ENCODE results near the gene TOMT.

The TOMT gene

DNA sequence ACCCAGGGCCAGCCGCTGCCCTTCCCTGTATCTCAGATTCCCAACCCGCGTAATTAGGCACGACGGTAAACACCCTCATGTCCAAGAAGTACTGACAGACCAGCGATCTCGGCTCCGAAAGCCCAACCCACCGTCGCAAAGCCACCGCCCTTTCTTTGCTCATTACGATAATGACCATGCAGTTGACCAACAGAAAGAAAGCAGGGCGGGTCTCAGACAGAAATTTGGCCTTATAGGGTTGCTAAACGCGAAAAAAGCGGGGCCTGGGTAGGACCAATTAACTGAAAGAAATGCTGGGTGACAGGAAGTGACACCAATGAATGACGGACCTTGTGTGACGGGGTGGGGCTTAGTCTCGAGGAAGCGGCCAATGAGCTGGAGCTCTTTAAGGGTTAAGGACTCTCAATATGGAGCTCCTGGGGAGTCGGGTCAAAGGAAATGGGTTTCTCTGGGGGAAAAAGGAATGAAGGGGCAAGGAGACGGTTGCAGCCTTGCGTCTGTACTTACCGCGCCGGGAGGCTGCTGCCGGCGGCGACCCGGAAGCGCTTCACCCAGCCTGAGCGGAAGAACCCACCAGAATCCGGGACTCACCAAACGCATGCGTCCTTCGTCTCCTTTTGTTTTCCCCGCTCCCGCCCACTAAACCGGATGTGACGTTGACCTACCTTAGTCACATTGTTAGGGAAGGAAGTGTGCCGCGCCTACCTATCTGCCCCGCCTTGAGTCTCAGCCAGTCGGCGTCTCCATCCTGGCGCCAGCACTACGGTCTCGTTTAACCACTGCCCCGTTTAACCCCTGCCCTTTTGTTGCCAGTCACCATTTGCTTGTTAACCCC, 6.6 kb downstream of the TOMT start, which contains the start of gene ANAPC15:
Gene ANAPC15 (minus strand): TSS at position 553 of the 835 bp plus-strand sequence. CDS start 1,419 bp downstream, outside the sequence.
- H3K27ac ChIP-seq (ENCODE audit: low read depth, low read length) = peak within 1 kb of the TSS; percentile 98
- peaks cover 24% of the 10 kb centered on the region; the same call in 1 of the 2 replicates for H3K27me3 ChIP-seq (ENCODE audit: insufficient read depth, low read length)
- under 1% methylated on average over 49 of the region's 49 CpGs for whole genome bisulfite sequencing
- no peaks in the 10 kb centered on the region for H3K9me3 ChIP-seq (ENCODE audit: insufficient read depth, low read depth, low read length)
- peaks cover 14% of the 10 kb centered on the region for H3K36me3 ChIP-seq (ENCODE audit: insufficient read depth, low read length)
- H3K4me1 ChIP-seq (ENCODE audit: insufficient read depth, low read length) = peaks cover 8% of the 10 kb centered on the region; the same call in 1 of the 2 replicates
- H3K9ac ChIP-seq (ENCODE audit: low read depth, low read length) = peak within 1 kb of the TSS; percentile 98
- H3K4me3 ChIP-seq (ENCODE audit: low read length) = peak within 1 kb of the TSS; percentile 86

DNA sequence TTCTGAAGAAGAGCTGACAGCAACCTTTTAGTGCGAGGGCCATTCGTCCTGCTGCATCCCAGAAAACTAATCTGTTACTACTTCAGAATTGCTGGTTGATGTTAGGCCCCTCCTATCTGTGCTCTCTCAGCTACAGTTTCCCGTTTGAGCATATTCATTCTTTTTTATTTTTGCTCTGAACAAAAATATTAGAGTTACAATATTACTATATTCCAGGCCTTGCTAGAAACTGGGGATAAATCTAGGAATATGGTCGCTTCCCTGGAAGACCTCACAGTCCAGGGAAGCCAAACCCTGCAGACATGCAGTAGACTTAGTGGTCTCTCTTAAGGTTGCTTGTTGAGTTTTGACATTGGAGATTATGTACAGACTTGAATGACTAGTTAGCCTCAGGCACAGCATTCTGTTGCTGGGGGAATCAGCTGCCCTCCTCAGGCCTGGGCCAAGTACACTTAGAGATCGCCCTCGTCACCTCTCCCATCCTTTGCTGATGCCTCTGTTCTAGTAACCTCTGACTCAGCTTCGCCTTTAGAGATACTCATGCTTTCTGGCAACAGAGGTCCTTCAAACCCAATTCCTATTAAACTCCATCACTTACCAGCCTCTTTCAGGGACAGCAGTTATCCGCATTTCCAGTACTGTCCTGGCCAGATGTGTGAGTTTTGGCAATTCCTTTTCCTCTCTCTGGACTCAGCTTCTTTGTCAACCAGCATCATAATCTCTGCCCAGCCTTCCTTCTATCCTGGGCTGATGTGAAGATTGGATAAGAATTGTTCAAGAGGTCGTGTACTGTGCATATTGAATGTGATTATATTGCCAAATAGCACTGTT, 7.5 kb downstream of the TOMT start:
- 75% methylated on average over 8 of the region's 9 CpGs for WGBS
- H3K4me1 ChIP-seq (ENCODE audit: insufficient read depth, low read length) = peaks cover 8% of the 10 kb centered on the region; the same call in 1 of the 2 replicates
- H3K27me3 ChIP-seq (ENCODE audit: insufficient read depth, low read length) = peaks cover 24% of the 10 kb centered on the region; the same call in 1 of the 2 replicates
- H3K4me3 ChIP-seq (ENCODE audit: low read length) = peak overlapping the region; percentile 86
- peak overlapping the region; percentile 98 for H3K9ac ChIP-seq (ENCODE audit: low read depth, low read length)
- H3K36me3 ChIP-seq (ENCODE audit: insufficient read depth, low read length) = peaks cover 14% of the 10 kb centered on the region
- H3K27ac ChIP-seq (ENCODE audit: low read depth, low read length) = peak overlapping the region; percentile 98
- H3K9me3 ChIP-seq (ENCODE audit: insufficient read depth, low read depth, low read length) = no peaks in the 10 kb centered on the region

DNA sequence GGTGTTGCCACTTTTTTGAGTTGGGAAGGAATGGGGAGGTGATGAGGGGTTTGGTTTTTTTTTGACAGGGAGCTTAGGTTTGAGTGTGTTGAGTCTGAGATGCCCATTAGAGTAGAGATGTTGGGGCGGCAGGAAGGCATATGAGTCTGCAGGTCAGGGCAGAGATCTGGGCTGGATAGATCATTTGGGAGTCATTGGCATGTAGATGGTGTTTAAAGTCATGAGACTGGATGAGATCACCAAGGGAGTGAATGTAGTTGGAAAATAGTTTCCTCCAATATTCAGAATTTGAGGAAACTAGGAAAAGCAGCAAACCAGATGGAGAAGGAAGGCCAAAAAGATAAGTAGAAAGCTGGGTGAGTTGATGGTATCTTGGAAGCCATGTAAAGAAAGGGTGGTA, 8.8 kb downstream of the TOMT start:
- Histone ChIP-seq H3K36me3 (ENCODE audit: insufficient read depth, low read length) (peaks cover 14% of the 10 kb centered on the region), H3K9ac (ENCODE audit: low read depth, low read length) (no peak overlapping the region), H3K9me3 (ENCODE audit: insufficient read depth, low read depth, low read length) (no peaks in the 10 kb centered on the region), H3K27ac (ENCODE audit: low read depth, low read length) (no peak overlapping the region), H3K4me1 (ENCODE audit: insufficient read depth, low read length) (peaks cover 8% of the 10 kb centered on the region; the same call in 1 of the 2 replicates), H3K4me3 (ENCODE audit: low read length) (no peak overlapping the region), H3K27me3 (ENCODE audit: insufficient read depth, low read length) (peaks cover 24% of the 10 kb centered on the region; the same call in 1 of the 2 replicates)
- 100% methylated on average over 1 of the region's 1 CpG for WGBS

DNA sequence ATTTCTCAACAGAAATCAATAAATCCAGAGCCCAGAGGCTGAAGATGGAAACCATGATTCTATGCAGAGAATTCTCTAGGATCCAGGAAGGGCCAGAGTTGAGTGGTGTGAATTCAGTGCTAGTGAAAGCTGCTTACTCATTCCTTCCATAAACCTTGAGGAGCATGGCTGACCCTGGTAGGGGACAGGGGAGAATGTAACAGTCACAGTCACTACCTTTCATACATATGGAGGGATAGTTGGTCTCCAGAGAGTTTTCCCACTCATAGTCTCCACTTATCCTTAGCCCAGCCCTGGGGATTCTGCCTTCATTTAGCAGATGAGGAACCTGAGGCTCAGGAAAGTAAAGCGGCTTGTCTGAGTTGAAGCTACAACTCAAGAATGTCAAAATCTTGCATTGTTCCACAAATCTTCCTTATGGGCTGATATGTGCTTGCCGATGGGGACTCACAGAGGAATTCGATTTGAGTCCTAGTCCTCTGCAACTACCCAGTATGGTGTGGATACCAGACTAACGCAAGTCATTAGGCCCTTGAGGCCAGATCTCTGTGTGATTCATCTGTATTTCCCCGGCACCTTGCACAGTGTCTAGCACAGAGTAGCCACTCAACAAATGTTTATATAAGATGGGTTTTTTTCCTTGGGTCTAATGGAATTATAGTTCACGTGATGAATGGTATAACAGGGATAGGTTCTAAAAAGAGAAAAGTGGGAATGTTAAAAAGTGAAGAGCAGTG, 10.5 kb downstream of the TOMT start:
- no peaks in the 10 kb centered on the region for H3K9me3 ChIP-seq (ENCODE audit: insufficient read depth, low read depth, low read length)
- H3K4me3 ChIP-seq (ENCODE audit: low read length) = no peak overlapping the region
- H3K27ac ChIP-seq (ENCODE audit: low read depth, low read length) = no peak overlapping the region
- WGBS = 96% methylated on average over 6 of the region's 6 CpGs
- H3K4me1 ChIP-seq (ENCODE audit: insufficient read depth, low read length) = peaks cover 8% of the 10 kb centered on the region; the same call in 1 of the 2 replicates
- no peaks in the 10 kb centered on the region for H3K36me3 ChIP-seq (ENCODE audit: insufficient read depth, low read length)
- H3K9ac ChIP-seq (ENCODE audit: low read depth, low read length) = no peak overlapping the region
- H3K27me3 ChIP-seq (ENCODE audit: insufficient read depth, low read length) = peaks cover 24% of the 10 kb centered on the region; the same call in 1 of the 2 replicates

DNA sequence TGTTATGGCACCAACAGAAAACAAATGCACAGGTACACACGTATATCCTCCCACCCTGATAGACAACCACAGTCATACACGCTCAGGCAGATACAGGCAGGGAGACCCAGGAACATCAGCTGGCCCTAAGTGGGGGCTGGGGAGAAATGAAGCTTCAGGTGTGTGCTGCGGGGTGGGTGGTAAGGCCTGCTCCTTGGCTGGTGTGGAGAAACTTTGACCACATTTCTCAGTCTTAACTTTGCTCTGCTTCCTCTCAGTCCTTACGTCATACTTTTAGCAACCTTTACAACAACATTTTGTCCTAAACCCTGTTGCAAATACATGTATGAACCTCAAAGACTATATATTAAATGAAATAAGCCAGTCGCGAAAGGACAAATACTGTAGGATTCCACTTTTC, 13.5 kb downstream of the TOMT start:
- no peaks in the 10 kb centered on the region for H3K36me3 ChIP-seq (ENCODE audit: insufficient read depth, low read length)
- H3K4me1 ChIP-seq (ENCODE audit: insufficient read depth, low read length) = no peaks in the 10 kb centered on the region
- H3K27me3 ChIP-seq (ENCODE audit: insufficient read depth, low read length) = peaks cover 22% of the 10 kb centered on the region; the same call in 1 of the 2 replicates
- no peak overlapping the region for H3K9ac ChIP-seq (ENCODE audit: low read depth, low read length)
- H3K9me3 ChIP-seq (ENCODE audit: insufficient read depth, low read depth, low read length) = 0 out of 2 replicates have a peak, but pooled peaks cover under 1% of the 10 kb centered on the region
- H3K4me3 ChIP-seq (ENCODE audit: low read length) = no peak overlapping the region
- WGBS = 90% methylated on average over 4 of the region's 6 CpGs
- H3K27ac ChIP-seq (ENCODE audit: low read depth, low read length) = no peak overlapping the region

DNA sequence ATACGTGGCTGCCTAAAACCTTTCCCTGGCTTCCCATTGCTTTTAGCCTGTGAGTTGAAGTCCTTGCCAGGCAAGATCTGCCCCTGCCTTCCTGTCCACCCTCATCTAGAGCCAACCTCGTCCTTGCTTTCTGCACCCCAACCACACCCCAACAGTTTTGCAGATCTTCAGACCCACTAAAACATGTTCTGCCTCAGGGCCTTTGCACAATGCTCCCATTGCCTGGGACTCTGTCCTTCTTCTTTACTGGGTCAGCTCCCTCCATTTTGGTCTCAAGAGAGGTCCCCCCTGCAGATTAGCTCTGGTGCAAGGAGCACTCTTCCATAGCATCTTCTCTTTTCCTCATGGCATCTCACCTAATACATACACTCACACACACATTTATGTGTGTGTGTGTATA, 15.2 kb downstream of the TOMT start:
- Histone ChIP-seq H3K27ac (ENCODE audit: low read depth, low read length) (no peak overlapping the region), H3K4me1 (ENCODE audit: insufficient read depth, low read length) (no peaks in the 10 kb centered on the region), H3K36me3 (ENCODE audit: insufficient read depth, low read length) (no peaks in the 10 kb centered on the region), H3K4me3 (ENCODE audit: low read length) (no peak overlapping the region), H3K9ac (ENCODE audit: low read depth, low read length) (no peak overlapping the region), H3K9me3 (ENCODE audit: insufficient read depth, low read depth, low read length) (peaks cover 15% of the 10 kb centered on the region), H3K27me3 (ENCODE audit: insufficient read depth, low read length) (peaks cover 6% of the 10 kb centered on the region; the same call in 1 of the 2 replicates)
- WGBS = 88% methylated on average over 2 of the region's 2 CpGs

DNA sequence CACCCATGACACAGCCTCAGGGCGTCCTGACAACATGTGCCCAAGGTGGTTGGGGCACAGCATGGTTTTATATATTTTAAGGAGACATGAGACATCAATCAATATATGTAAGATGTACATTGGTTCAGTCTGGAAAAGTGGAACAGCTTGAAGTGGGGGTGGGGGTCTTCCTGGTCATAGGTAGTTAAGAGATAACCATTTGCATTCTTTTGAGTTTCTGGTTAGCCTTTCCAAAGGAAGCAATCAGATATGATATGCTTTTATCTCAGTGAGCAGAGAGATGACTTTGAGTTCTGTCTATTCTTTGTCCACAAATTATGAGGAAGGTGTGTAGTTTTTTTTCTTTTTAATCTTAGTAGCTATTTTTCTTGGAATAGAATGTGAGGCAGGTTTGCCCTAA, 16.9 kb downstream of the TOMT start:
- H3K27ac ChIP-seq (ENCODE audit: low read depth, low read length) = no peak overlapping the region
- 81% methylated on average over 1 of the region's 1 CpG for WGBS
- no peaks in the 10 kb centered on the region for H3K36me3 ChIP-seq (ENCODE audit: insufficient read depth, low read length)
- peaks cover 23% of the 10 kb centered on the region for H3K9me3 ChIP-seq (ENCODE audit: insufficient read depth, low read depth, low read length)
- H3K4me3 ChIP-seq (ENCODE audit: low read length) = no peak overlapping the region
- no peak overlapping the region for H3K9ac ChIP-seq (ENCODE audit: low read depth, low read length)
- H3K27me3 ChIP-seq (ENCODE audit: insufficient read depth, low read length) = no peaks in the 10 kb centered on the region; the same call in 1 of the 2 replicates
- no peaks in the 10 kb centered on the region for H3K4me1 ChIP-seq (ENCODE audit: insufficient read depth, low read length)

DNA sequence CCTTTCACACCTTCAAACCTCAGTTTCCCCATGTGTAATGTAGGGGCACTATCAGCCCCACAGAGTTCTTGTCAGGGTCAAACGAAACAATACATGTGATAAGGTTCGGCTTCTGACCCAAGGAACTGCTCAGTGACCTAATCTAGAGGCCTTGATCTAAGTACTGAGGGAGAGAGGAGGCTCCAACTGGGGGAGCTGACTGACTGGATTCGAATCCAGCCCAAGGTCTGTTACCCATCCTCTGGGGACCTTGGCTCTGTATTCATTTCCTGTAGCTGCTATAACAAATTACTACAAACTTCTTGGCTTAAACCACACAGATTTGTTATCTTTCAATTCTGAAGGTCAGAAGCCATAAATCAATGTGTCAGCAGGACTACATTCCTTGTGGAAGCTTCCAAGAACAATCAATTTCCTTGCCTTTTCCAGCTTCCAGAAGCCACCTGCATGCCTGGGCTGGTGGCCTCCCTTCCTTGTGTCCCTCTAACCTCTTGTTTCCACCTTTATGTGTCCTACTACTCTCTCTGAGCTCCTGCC, 17.5 kb downstream of the TOMT start:
- Histone ChIP-seq H3K4me1 (ENCODE audit: insufficient read depth, low read length) (no peaks in the 10 kb centered on the region), H3K9ac (ENCODE audit: low read depth, low read length) (no peak overlapping the region), H3K9me3 (ENCODE audit: insufficient read depth, low read depth, low read length) (peaks cover 28% of the 10 kb centered on the region), H3K27me3 (ENCODE audit: insufficient read depth, low read length) (no peaks in the 10 kb centered on the region; the same call in 1 of the 2 replicates), H3K27ac (ENCODE audit: low read depth, low read length) (no peak overlapping the region), H3K36me3 (ENCODE audit: insufficient read depth, low read length) (no peaks in the 10 kb centered on the region), H3K4me3 (ENCODE audit: low read length) (no peak overlapping the region)
- 89% methylated on average over 3 of the region's 3 CpGs for WGBS

DNA sequence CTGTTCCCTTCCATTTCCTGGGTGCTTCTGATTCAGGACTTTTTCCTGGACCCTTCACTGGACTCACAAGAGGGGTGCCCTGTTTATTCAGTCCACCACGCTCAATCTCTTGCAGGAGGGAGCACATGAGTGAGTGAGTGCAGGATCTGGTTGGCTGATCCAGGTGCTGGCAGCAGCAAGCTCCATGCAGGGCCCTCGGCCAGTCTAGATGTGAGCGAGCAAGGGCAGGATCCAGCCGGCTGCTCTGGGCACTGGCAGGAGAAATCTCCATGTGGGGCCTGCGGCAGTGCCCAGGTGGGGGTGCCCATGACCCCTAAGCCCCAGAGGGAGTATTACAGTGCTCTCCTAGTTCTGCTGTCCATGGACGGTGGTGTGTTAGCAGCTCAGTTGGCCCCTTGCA, 18.3 kb downstream of the TOMT start:
- H3K9ac ChIP-seq (ENCODE audit: low read depth, low read length) = no peak overlapping the region
- H3K4me1 ChIP-seq (ENCODE audit: insufficient read depth, low read length) = no peaks in the 10 kb centered on the region
- H3K9me3 ChIP-seq (ENCODE audit: insufficient read depth, low read depth, low read length) = peaks cover 36% of the 10 kb centered on the region
- no peak overlapping the region for H3K4me3 ChIP-seq (ENCODE audit: low read length)
- H3K27ac ChIP-seq (ENCODE audit: low read depth, low read length) = no peak overlapping the region
- no peaks in the 10 kb centered on the region for H3K36me3 ChIP-seq (ENCODE audit: insufficient read depth, low read length)
- WGBS = 96% methylated on average over 6 of the region's 6 CpGs
- H3K27me3 ChIP-seq (ENCODE audit: insufficient read depth, low read length) = no peaks in the 10 kb centered on the region; the same call in 1 of the 2 replicates

DNA sequence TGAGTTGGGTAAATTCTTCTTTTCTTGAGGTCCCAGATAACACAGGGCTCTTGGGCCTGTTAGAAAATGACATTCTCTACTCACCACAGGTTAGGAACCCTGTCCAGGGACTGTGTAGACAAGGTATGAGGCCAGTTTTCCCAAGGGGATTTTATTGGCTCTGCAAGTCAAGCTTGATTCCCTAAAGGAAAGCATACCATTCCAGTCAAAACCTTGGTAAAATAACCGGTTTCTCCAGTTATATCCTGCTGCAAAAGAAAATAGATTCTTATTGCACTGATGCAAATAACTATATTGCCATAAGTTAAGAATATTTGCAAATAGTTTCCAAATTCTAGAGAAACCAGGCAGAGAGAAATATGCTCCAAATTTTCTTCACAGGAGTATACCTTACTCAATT, 20.2 kb downstream of the TOMT start:
- H3K27me3 ChIP-seq (ENCODE audit: insufficient read depth, low read length) = no peaks in the 10 kb centered on the region; the same call in 1 of the 2 replicates
- WGBS = 53% methylated on average over 1 of the region's 1 CpG
- H3K9ac ChIP-seq (ENCODE audit: low read depth, low read length) = no peak overlapping the region
- H3K4me1 ChIP-seq (ENCODE audit: insufficient read depth, low read length) = no peaks in the 10 kb centered on the region
- peaks cover 43% of the 10 kb centered on the region for H3K9me3 ChIP-seq (ENCODE audit: insufficient read depth, low read depth, low read length)
- no peak overlapping the region for H3K27ac ChIP-seq (ENCODE audit: low read depth, low read length)
- no peak overlapping the region for H3K4me3 ChIP-seq (ENCODE audit: low read length)
- H3K36me3 ChIP-seq (ENCODE audit: insufficient read depth, low read length) = no peaks in the 10 kb centered on the region

All from HUES64 (cell line).